SK-N-MC (cell line): ENCODE measurements around the gene SLC25A45.

ENCODE experiments used
- EZH2 ChIP-seq: fragments of 200-600 bp; sonication (generic); IDR thresholded peaks from one replicate; pipeline ENCODE4 v1.6.1; 2017; ENCODE audit warnings: antibody characterized with exemption
- FOXP2 ChIP-seq: optimal IDR thresholded peaks from 2 replicates; pipeline ENCODE3; 2011; ENCODE audit warnings: mild to moderate bottlenecking, moderate library complexity; ENCODE audit not compliant: insufficient read depth; ENCODE audit errors: extremely low read length, control extremely low read depth
- POLR2AphosphoS5 ChIP-seq: IDR thresholded peaks from 2 replicates; pipeline ENCODE4 v1.6.1; 2012; ENCODE audit warnings: mild to moderate bottlenecking, low read depth, low read length, borderline replicate concordance

- no peak for TF ChIP-seq EZH2
- TF ChIP-seq POLR2AphosphoS5: no peak
- TF ChIP-seq FOXP2: no peak
Measured at GRCh38 chr11:65378928-65379638, 3.4 kb downstream of the SLC25A45 start.
